HG02938 (cell line): ENCODE measurements around the gene IRAK4.

ENCODE experiments used
- ATAC-seq: cut with Tn5 transposase; IDR thresholded peaks from one replicate; pipeline ENCODE4 v1.9.1; 2021; ENCODE audit warnings: mild to moderate bottlenecking, moderate library complexity; ENCODE audit not compliant: unreplicated experiment

IRAK4 gene

GRCh38 chr12:43835656-43836474, 77.1 kb downstream of the IRAK4 start, which contains the start of gene TMEM117:
Gene TMEM117 (plus strand): TSS chr12:43836081.
- ATAC-seq, result peak; percentile 66

- ATAC-seq, result peak; percentile 38
Measured at GRCh38 chr12:43836475-43836989, 77.8 kb downstream of the IRAK4 start.
